ENCODE measurements around the gene PDE6C.

DNA sequence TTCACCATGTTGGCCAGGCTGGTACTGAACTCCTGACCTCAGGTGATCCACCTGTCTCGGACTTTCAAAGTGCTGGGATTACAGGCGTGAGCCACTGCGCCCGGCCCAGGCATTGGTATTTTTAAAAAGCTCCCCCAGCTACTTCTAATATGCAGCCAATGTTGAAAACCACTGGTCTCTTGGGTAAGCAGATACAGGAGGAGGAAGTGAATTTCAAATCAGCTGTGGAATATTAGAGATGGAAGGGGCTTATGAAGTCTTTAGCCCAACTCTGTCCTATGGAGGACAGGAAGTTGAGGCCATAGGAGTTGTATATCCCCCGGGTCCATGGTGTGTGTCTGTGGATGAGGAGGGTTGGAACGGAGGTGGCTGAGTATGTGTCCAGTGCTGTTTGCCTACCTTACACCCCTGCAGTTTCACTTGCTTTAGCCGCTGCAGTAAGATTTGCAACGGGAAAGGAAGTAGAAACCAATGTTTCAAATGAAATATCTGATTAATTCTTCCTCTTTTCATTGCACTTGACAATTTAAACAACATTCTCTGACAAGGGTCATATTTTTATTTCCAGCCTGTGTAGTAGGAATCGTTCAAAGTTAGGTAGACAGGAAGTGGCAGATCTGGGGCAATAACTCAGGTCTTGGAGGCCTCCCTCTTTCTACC is 3.4 kb downstream of the PDE6C start:
- no peak for TF ChIP-seq CTCF (IDR thresholded peaks at IDR 0.05; ENCODE audit: insufficient read depth, low read depth, low read length)
- TF ChIP-seq EZH2 (IDR thresholded peaks at IDR 0.05; ENCODE audit: insufficient read depth, low read length), result no peak
